Hepatocyte (in vitro differentiated cells): ENCODE results near the gene EFCAB6. TPM values are rescaled to one million over a fixed set of nuclear protein-coding genes. Genes with fewer than 3 reads are reported as not detected.

Experiments used
- DNase-seq: peaks from one replicate; pipeline ENCODE4 v3.0.0-alpha.2; 2016; ENCODE audit warnings: low spot score
- H2AFZ ChIP-seq: fragments of 200-600 bp; sonication (generic); 2 replicates; pipeline ENCODE4 v1.6.0; 2016; ENCODE audit warnings: antibody characterized with exemption, mild to moderate bottlenecking
- H3K27ac ChIP-seq: fragments of 200-600 bp; sonication (generic); 2 replicates; pipeline ENCODE4 v1.5.1; 2016; ENCODE audit warnings: mild to moderate bottlenecking
- H3K27me3 ChIP-seq: fragments of 200-600 bp; sonication (generic); 2 replicates; pipeline ENCODE4 v1.6.1; 2016
- H3K36me3 ChIP-seq: fragments of 200-600 bp; sonication (generic); replicated peaks from 2 replicates; pipeline ENCODE4 v1.5.1; 2016; ENCODE audit warnings: low read depth; ENCODE audit not compliant: insufficient read depth
- H3K4me1 ChIP-seq: fragments of 200-600 bp; sonication (generic); 2 replicates; pipeline ENCODE4 v1.5.1; 2016; ENCODE audit warnings: mild to moderate bottlenecking, moderate library complexity; ENCODE audit not compliant: insufficient read depth
- H3K4me2 ChIP-seq: fragments of 200-600 bp; sonication (generic); 2 replicates; pipeline ENCODE4 v1.6.0; 2016
- H3K4me3 ChIP-seq: fragments of 200-600 bp; sonication (generic); 2 replicates; pipeline ENCODE4 v1.5.1; 2016; ENCODE audit warnings: mild to moderate bottlenecking
- H3K79me2 ChIP-seq: fragments of 200-600 bp; sonication (generic); 2 replicates; pipeline ENCODE4 v1.6.0; 2017; ENCODE audit warnings: mild to moderate bottlenecking
- H3K9me2 ChIP-seq: fragments of 200-600 bp; sonication (generic); replicated peaks from 2 replicates; pipeline ENCODE4 v1.6.0; 2017; ENCODE audit warnings: mild to moderate bottlenecking; ENCODE audit not compliant: insufficient read depth
- H3K9me3 ChIP-seq: fragments of 200-600 bp; sonication (generic); 2 replicates; pipeline ENCODE4 v1.5.1; 2016; ENCODE audit warnings: low read depth, mild to moderate bottlenecking
- H4K20me1 ChIP-seq: fragments of 200-600 bp; sonication (generic); 2 replicates; pipeline ENCODE4 v1.6.0; 2016; ENCODE audit warnings: mild to moderate bottlenecking; ENCODE audit not compliant: insufficient read depth, poor library complexity, severe bottlenecking
- EZH2 ChIP-seq: fragments of 200-600 bp; sonication (generic); IDR thresholded peaks from 2 replicates; pipeline ENCODE4 v1.6.1; 2016; ENCODE audit warnings: antibody characterized with exemption, mild to moderate bottlenecking, borderline replicate concordance
- EZH2phosphoT487 ChIP-seq: fragments of 200-600 bp; sonication (generic); IDR thresholded peaks from one replicate; pipeline ENCODE4 v1.6.1; 2018; ENCODE audit warnings: antibody characterized with exemption, mild to moderate bottlenecking, low read depth, moderate library complexity; ENCODE audit not compliant: unreplicated experiment, severe bottlenecking
- WGBS: methylation state at CpG from one replicate; pipeline ENCODE4 v1.1.6; 2016; ENCODE audit warnings: low lambda C conversion rate; ENCODE audit errors: missing lambda C conversion rate; 5-methylcytosine and 5-hydroxymethylcytosine counted together
- polyA plus RNA-seq: library from polyadenylated mRNA; unstranded; fragments of >200 nt; fragmentation: Nextera tagmentation; extraction: Ambion mirVana; gene quantifications from 2 replicates; pipeline ENCODE4 v1.2.1, GENCODE V29; 2016
- total RNA-seq: library from RNA; depleted of rRNA; stranded (reverse); fragments of >200 nt; gene quantifications from 2 replicates; pipeline ENCODE4 v1.2.3, GENCODE V29; 2014
- TF ChIP-seq, protein P1 (sequence below): fragments of 200-600 bp; sonication (generic); IDR thresholded peaks from 2 replicates; pipeline ENCODE4 v1.5.1; 2016; ENCODE audit warnings: antibody characterized with exemption, mild to moderate bottlenecking; ENCODE audit not compliant: poor library complexity

Gene EFCAB6
- total and polyA plus RNA-seq, 2 experiments from 2014 or later: 0.59 to 2.1 TPM

DNA sequence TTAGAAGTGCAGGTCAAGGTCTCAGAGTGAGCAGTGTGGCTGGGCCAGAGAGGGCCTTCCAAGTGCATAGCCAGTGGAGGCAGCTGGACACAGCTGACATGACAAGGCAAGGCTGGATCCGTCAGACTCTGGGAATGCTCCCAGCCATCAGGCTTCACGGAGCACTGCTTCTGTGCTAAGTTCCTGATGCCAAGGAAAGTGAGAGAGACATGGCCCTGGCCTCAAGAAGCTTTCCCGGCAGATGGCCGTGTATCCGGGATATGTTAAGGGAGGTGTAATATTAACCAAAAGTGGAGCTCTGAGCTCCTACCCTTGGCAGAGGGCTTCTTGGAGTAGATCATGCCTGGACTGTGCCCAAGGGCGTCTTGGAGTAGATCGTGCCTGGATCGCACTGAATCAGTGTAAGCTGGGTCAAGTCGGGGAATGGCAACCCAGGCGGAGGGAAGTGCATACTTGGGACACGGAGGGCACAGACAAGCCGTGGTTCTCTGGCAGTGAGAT lies 7.4 kb upstream of the EFCAB6 start:
- no peak overlapping the region for H2AFZ ChIP-seq
- no peaks in the 10 kb centered on the region for H3K9me2 ChIP-seq
- no peaks in the 10 kb centered on the region for H3K79me2 ChIP-seq
- no peak for TF ChIP-seq EZH2phosphoT487
- TF ChIP-seq, protein P1, sequence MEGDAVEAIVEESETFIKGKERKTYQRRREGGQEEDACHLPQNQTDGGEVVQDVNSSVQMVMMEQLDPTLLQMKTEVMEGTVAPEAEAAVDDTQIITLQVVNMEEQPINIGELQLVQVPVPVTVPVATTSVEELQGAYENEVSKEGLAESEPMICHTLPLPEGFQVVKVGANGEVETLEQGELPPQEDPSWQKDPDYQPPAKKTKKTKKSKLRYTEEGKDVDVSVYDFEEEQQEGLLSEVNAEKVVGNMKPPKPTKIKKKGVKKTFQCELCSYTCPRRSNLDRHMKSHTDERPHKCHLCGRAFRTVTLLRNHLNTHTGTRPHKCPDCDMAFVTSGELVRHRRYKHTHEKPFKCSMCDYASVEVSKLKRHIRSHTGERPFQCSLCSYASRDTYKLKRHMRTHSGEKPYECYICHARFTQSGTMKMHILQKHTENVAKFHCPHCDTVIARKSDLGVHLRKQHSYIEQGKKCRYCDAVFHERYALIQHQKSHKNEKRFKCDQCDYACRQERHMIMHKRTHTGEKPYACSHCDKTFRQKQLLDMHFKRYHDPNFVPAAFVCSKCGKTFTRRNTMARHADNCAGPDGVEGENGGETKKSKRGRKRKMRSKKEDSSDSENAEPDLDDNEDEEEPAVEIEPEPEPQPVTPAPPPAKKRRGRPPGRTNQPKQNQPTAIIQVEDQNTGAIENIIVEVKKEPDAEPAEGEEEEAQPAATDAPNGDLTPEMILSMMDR: no peak
- no peak for TF ChIP-seq EZH2
- no peaks in the 10 kb centered on the region for H3K36me3 ChIP-seq
- DNase-seq: no peak
- 91% methylated on average over 12 of the region's 12 CpGs for WGBS
- H3K27ac ChIP-seq: no peak overlapping the region
- H3K4me1 ChIP-seq: peaks cover 8% of the 10 kb centered on the region
- H3K27me3 ChIP-seq: no peaks in the 10 kb centered on the region
- H3K4me2 ChIP-seq: no peak overlapping the region
- no peaks in the 10 kb centered on the region for H3K9me3 ChIP-seq
- no peak overlapping the region for H3K4me3 ChIP-seq
- no peaks in the 10 kb centered on the region for H4K20me1 ChIP-seq

DNA sequence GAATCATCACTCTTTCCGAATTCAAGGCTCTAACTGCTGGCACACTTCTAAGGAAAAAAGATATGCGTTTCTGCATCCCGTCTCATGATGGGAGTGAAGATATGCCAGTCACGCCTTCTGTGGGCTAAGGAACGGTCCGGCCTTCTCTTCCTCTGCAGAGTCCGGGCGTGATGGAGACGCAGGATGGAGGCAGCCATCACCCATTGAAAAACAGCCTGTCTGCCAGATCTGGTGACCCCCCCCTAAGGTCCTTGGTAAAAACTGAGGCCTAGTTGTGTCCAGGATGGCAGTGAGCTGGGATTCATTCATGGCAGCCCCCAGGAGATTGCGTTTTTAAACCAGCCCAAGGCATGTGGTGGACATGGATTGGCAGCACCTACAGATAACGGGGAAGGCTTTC lies 6.9 kb upstream of the EFCAB6 start:
- 95% methylated on average over 11 of the region's 11 CpGs for WGBS
- no peaks in the 10 kb centered on the region for H3K27me3 ChIP-seq
- no peaks in the 10 kb centered on the region for H4K20me1 ChIP-seq
- no peak overlapping the region for H3K4me2 ChIP-seq
- H3K9me3 ChIP-seq: no peaks in the 10 kb centered on the region
- DNase-seq: no peak
- H2AFZ ChIP-seq: no peak overlapping the region
- no peak overlapping the region for H3K4me3 ChIP-seq
- H3K9me2 ChIP-seq: no peaks in the 10 kb centered on the region
- H3K79me2 ChIP-seq: no peaks in the 10 kb centered on the region
- H3K27ac ChIP-seq: no peak overlapping the region
- peaks cover 5% of the 10 kb centered on the region for H3K4me1 ChIP-seq
- TF ChIP-seq EZH2phosphoT487 (no peak), EZH2 (no peak)
- TF ChIP-seq, protein P1: no peak
- no peaks in the 10 kb centered on the region for H3K36me3 ChIP-seq

DNA sequence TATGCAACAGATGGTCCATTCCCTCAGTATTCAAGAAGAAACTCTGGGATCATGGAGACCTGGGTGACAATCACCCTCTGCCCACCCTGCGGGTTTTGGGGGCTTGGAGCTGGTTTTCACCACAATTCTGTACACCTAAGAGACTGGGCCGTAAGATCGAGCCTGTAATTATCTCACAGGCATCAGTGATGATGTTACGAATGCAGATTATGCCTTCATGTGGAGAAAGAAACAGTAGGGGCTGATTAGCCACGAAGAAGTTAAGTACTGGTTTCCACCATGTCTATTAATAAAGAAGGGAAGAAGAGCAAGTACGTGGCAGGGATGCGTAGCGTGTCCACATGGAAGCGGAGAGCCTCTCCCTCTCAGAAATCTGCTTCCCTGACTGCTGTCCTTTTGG lies 5.3 kb upstream of the EFCAB6 start:
- Histone ChIP-seq H3K36me3 (no peaks in the 10 kb centered on the region), H3K4me1 (peaks cover 7% of the 10 kb centered on the region), H3K9me2 (no peaks in the 10 kb centered on the region), H4K20me1 (no peaks in the 10 kb centered on the region), H3K9me3 (no peaks in the 10 kb centered on the region), H3K27ac (no peak overlapping the region), H2AFZ (no peak overlapping the region), H3K4me2 (no peak overlapping the region), H3K27me3 (no peaks in the 10 kb centered on the region), H3K4me3 (no peak overlapping the region), H3K79me2 (peaks cover 10% of the 10 kb centered on the region)
- TF ChIP-seq, protein P1: no peak
- no peak for TF ChIP-seq EZH2phosphoT487
- no peak for TF ChIP-seq EZH2
- DNase-seq: no peak
- 95% methylated on average over 9 of the region's 9 CpGs for WGBS

DNA sequence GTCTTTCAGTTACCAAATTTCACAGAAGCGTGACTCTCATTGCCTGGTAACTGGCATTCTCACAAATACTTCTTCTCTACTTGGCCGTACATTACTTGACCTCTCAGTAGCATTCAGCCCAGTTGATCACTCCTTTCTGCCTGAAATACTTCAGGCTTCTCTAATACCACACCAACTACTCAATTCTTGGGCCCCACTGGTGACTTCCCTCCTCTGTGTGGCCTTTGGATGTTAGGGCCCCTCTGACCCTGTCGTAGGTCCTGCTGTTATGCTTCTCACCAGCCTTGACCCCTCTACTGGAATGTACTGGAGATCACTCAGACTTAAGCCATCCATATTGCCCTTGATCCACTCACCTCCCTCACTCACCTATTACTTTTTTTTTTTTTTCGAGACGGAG lies 2.2 kb upstream of the EFCAB6 start:
- TF ChIP-seq EZH2: no peak
- TF ChIP-seq, protein P1: no peak
- TF ChIP-seq EZH2phosphoT487: no peak
- H4K20me1 ChIP-seq: no peaks in the 10 kb centered on the region
- H2AFZ ChIP-seq: no peak overlapping the region
- no peaks in the 10 kb centered on the region for H3K9me2 ChIP-seq
- no peak overlapping the region for H3K27ac ChIP-seq
- H3K4me1 ChIP-seq: peaks cover 11% of the 10 kb centered on the region
- no peaks in the 10 kb centered on the region for H3K36me3 ChIP-seq
- H3K4me2 ChIP-seq: no peak overlapping the region
- H3K4me3 ChIP-seq: no peak overlapping the region
- DNase-seq: no peak
- H3K27me3 ChIP-seq: no peaks in the 10 kb centered on the region
- no peaks in the 10 kb centered on the region for H3K9me3 ChIP-seq
- peaks cover 10% of the 10 kb centered on the region for H3K79me2 ChIP-seq
- WGBS: 98% methylated on average over 5 of the region's 5 CpGs
